Measurements from ENCODE around the gene DHRS13.

DNA sequence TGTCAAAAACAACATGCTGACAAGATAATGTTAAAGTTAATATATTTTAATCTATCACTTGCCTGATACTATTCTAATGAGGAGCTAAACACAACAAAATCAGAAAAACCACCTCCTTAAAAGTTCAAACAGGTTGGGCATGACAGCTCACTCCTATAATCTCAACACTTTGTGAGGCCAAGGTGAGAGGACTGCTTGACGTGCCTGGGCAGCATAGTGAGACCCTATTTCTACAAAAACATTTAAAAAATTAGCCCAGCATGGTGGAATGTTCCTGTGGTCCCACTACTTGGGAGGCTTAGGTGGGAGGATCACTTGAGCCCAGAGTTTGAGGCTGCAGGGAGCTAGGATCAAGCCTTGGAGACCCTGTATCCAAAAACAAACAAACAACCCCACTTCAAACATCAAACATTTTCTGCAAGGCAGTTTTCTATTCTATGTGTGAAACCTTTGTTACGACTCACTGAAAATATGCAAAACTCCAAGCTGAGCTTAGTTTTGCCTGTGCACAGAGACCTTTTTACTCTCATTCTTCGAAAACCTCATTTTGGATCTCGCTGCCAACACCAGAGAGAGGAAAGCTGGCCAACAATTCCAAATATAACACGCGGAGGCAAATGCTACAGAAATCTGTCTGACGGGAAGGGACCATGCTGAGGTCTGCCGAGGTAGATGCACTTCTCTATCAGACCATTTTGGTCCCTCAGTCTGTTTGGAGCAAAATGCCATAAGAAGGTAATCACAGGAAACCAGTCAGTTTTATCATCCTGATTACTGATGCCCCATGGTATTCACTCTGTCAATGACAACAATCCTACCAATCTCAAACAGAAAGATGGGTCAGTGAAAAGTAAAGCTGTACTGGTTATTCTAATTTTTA lies 42.2 kb upstream of the DHRS13 start:
- TF ChIP-seq, protein P1, sequence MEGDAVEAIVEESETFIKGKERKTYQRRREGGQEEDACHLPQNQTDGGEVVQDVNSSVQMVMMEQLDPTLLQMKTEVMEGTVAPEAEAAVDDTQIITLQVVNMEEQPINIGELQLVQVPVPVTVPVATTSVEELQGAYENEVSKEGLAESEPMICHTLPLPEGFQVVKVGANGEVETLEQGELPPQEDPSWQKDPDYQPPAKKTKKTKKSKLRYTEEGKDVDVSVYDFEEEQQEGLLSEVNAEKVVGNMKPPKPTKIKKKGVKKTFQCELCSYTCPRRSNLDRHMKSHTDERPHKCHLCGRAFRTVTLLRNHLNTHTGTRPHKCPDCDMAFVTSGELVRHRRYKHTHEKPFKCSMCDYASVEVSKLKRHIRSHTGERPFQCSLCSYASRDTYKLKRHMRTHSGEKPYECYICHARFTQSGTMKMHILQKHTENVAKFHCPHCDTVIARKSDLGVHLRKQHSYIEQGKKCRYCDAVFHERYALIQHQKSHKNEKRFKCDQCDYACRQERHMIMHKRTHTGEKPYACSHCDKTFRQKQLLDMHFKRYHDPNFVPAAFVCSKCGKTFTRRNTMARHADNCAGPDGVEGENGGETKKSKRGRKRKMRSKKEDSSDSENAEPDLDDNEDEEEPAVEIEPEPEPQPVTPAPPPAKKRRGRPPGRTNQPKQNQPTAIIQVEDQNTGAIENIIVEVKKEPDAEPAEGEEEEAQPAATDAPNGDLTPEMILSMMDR (IDR thresholded peaks at IDR 0.05), result no peak
- TF ChIP-seq POLR2AphosphoS5 (IDR thresholded peaks at IDR 0.05), result no peak
- TF ChIP-seq POLR2A (IDR thresholded peaks at IDR 0.05), result no peak
- no peak for TF ChIP-seq EP300 (IDR thresholded peaks at IDR 0.05)

Measured in sigmoid colon (tissue), 4 donors.